HUES64 (cell line): ENCODE data around the gene CCT5.
"Not testable (repeated sequence)": the region's sequence is repeated elsewhere in the genome, so short reads cannot be mapped to it uniquely, and the experiment has no call there.

Experiments
- H3K27ac ChIP-seq: 2 replicates; pipeline ENCODE4 v1.7.0; 2013; ENCODE audit warnings: low read depth, low read length, inconsistent platforms
- H3K27me3 ChIP-seq: 2 replicates; pipeline ENCODE4 v1.6.1; 2013; ENCODE audit warnings: mild to moderate bottlenecking, low read length; ENCODE audit not compliant: insufficient read depth
- H3K36me3 ChIP-seq: 2 replicates; pipeline ENCODE4 v1.6.1; 2013; ENCODE audit warnings: mild to moderate bottlenecking, low read length; ENCODE audit not compliant: insufficient read depth
- H3K4me1 ChIP-seq: 2 replicates; pipeline ENCODE4 v1.6.1; 2013; ENCODE audit warnings: mild to moderate bottlenecking, low read length, moderate library complexity; ENCODE audit not compliant: insufficient read depth
- H3K4me3 ChIP-seq: 2 replicates; pipeline ENCODE4 v1.5.1; 2013; ENCODE audit warnings: mild to moderate bottlenecking, low read length, moderate library complexity
- H3K9ac ChIP-seq: 2 replicates; pipeline ENCODE4 v1.6.1; 2013; ENCODE audit warnings: mild to moderate bottlenecking, low read depth, low read length
- H3K9me3 ChIP-seq: 2 replicates; pipeline ENCODE4 v1.6.1; 2013; ENCODE audit warnings: low read depth, low read length; ENCODE audit not compliant: insufficient read depth
- WGBS: fragments of 150-250, 120-280 bp; methylation state at CpG from one replicate; pipeline ENCODE4 v1.1.7; 2013; ENCODE audit warnings: missing lambda C conversion rate; 5-methylcytosine and 5-hydroxymethylcytosine counted together

Gene CCT5

GRCh38 chr5:10246761-10247160, 3.3 kb upstream of the CCT5 start:
- Histone ChIP-seq H3K4me1 (peaks cover 10% of the 10 kb centered on the region), H3K9me3 (no peaks in the 10 kb centered on the region), H3K4me3 (no peak overlapping the region), H3K27me3 (no peaks in the 10 kb centered on the region), H3K36me3 (peaks cover 4% of the 10 kb centered on the region), H3K9ac (no peak overlapping the region), H3K27ac (no peak overlapping the region)
- WGBS, result 95% methylated on average over 3 of the region's 3 CpGs

GRCh38 chr5:10247217-10247616, 2.9 kb upstream of the CCT5 start:
- WGBS, result 94% methylated on average over 4 of the region's 4 CpGs
- not testable (repeated sequence) for H3K9me3 ChIP-seq, H3K27ac ChIP-seq, H3K9ac ChIP-seq, H3K4me3 ChIP-seq, H3K27me3 ChIP-seq, H3K36me3 ChIP-seq
- peaks cover 15% of the 10 kb centered on the region for H3K4me1 ChIP-seq

- 86% methylated on average over 29 of the region's 29 CpGs for WGBS
- peaks cover 15% of the 10 kb centered on the region for H3K4me1 ChIP-seq
- H3K27me3 ChIP-seq, result no peaks in the 10 kb centered on the region
- peak overlapping the region; percentile 82 for H3K4me3 ChIP-seq
- H3K9me3 ChIP-seq, result no peaks in the 10 kb centered on the region
- H3K36me3 ChIP-seq, result peaks cover 18% of the 10 kb centered on the region
- H3K9ac ChIP-seq, result peak overlapping the region; percentile 98
- peak overlapping the region; percentile 78; the same call in 1 of the 2 replicates for H3K27ac ChIP-seq
These were observed 1.5 kb upstream of the CCT5 start for GRCh38 chr5:10248378-10249260.

GRCh38 chr5:10250806-10251276, 761 bp downstream of the CCT5 start:
- peaks cover 15% of the 10 kb centered on the region for H3K4me1 ChIP-seq
- H3K27ac ChIP-seq, result peak overlapping the region; percentile 92
- WGBS, result under 1% methylated on average over 21 of the region's 21 CpGs
- H3K4me3 ChIP-seq, result peak overlapping the region; percentile 82
- no peaks in the 10 kb centered on the region for H3K9me3 ChIP-seq
- H3K9ac ChIP-seq, result peak overlapping the region; percentile 98
- no peaks in the 10 kb centered on the region for H3K27me3 ChIP-seq
- peaks cover 40% of the 10 kb centered on the region for H3K36me3 ChIP-seq

GRCh38 chr5:10251405-10251804, 1.3 kb downstream of the CCT5 start:
- WGBS, result 44% methylated on average over 7 of the region's 7 CpGs
- Histone ChIP-seq H3K4me1 (peaks cover 15% of the 10 kb centered on the region), H3K9ac (peak overlapping the region; percentile 98), H3K36me3 (peaks cover 46% of the 10 kb centered on the region), H3K27ac (no peak overlapping the region), H3K9me3 (no peaks in the 10 kb centered on the region), H3K27me3 (no peaks in the 10 kb centered on the region), H3K4me3 (peak overlapping the region; percentile 82)

- Histone ChIP-seq H3K27ac (no peak overlapping the region), H3K9ac (no peak overlapping the region), H3K36me3 (peaks cover 65% of the 10 kb centered on the region), H3K27me3 (no peaks in the 10 kb centered on the region), H3K4me1 (peaks cover 15% of the 10 kb centered on the region), H3K4me3 (no peak overlapping the region), H3K9me3 (no peaks in the 10 kb centered on the region)
- 94% methylated on average over 3 of the region's 3 CpGs for WGBS
These were observed 3.3 kb downstream of the CCT5 start for GRCh38 chr5:10253390-10253789.

GRCh38 chr5:10254686-10255085, 4.6 kb downstream of the CCT5 start:
- H3K4me3 ChIP-seq, result no peak overlapping the region
- no peak overlapping the region for H3K9ac ChIP-seq
- peaks cover 78% of the 10 kb centered on the region for H3K36me3 ChIP-seq

GRCh38 chr5:10257870-10258269, 7.8 kb downstream of the CCT5 start:
- peaks cover 98% of the 10 kb centered on the region for H3K36me3 ChIP-seq
- H3K4me3 ChIP-seq, result no peak overlapping the region
- 79% methylated on average over 8 of the region's 8 CpGs for WGBS
- H3K27me3 ChIP-seq, result no peaks in the 10 kb centered on the region
- H3K9me3 ChIP-seq, result no peaks in the 10 kb centered on the region
- H3K4me1 ChIP-seq, result no peaks in the 10 kb centered on the region
- H3K27ac ChIP-seq, result no peak overlapping the region
- H3K9ac ChIP-seq, result no peak overlapping the region

More at GRCh38 chr5:10254686-10255085, 4.6 kb downstream of the CCT5 start:
- Histone ChIP-seq H3K27me3 (no peaks in the 10 kb centered on the region), H3K9me3 (no peaks in the 10 kb centered on the region), H3K4me1 (peaks cover 11% of the 10 kb centered on the region), H3K27ac (no peak overlapping the region)
- WGBS, result 50% methylated on average over 2 of the region's 2 CpGs

GRCh38 chr5:10259899-10260298, 9.8 kb downstream of the CCT5 start:
- Histone ChIP-seq H3K9ac (no peak overlapping the region), H3K27ac (no peak overlapping the region), H3K9me3 (no peaks in the 10 kb centered on the region), H3K4me1 (no peaks in the 10 kb centered on the region), H3K27me3 (no peaks in the 10 kb centered on the region), H3K36me3 (peaks cover 100% of the 10 kb centered on the region), H3K4me3 (no peak overlapping the region)
- 92% methylated on average over 5 of the region's 5 CpGs for WGBS

GRCh38 chr5:10261065-10261464, 11.0 kb downstream of the CCT5 start:
- no peaks in the 10 kb centered on the region for H3K9me3 ChIP-seq
- no peaks in the 10 kb centered on the region for H3K4me1 ChIP-seq
- H3K27ac ChIP-seq, result no peak overlapping the region
- H3K4me3 ChIP-seq, result no peak overlapping the region
- peaks cover 99% of the 10 kb centered on the region for H3K36me3 ChIP-seq
- no peaks in the 10 kb centered on the region for H3K27me3 ChIP-seq
- no peak overlapping the region for H3K9ac ChIP-seq
- WGBS, result 83% methylated on average over 9 of the region's 9 CpGs

GRCh38 chr5:10262121-10262774, 12.2 kb downstream of the CCT5 start:
- no peaks in the 10 kb centered on the region for H3K27me3 ChIP-seq
- no peaks in the 10 kb centered on the region for H3K9me3 ChIP-seq
- H3K4me1 ChIP-seq, result no peaks in the 10 kb centered on the region
- peaks cover 95% of the 10 kb centered on the region for H3K36me3 ChIP-seq
- H3K9ac ChIP-seq, result no peak overlapping the region
- H3K27ac ChIP-seq, result no peak overlapping the region
- WGBS, result 85% methylated on average over 17 of the region's 18 CpGs
- no peak overlapping the region for H3K4me3 ChIP-seq
